Hepatocyte (in vitro differentiated cells): Measurements from ENCODE around the gene PRLH.

Experiments used
- CTCF ChIP-seq: fragments of 200-600 bp; sonication (generic); IDR thresholded peaks from 2 replicates; pipeline ENCODE4 v1.5.1; 2016; ENCODE audit warnings: antibody characterized with exemption, mild to moderate bottlenecking; ENCODE audit not compliant: poor library complexity
- EZH2 ChIP-seq: fragments of 200-600 bp; sonication (generic); IDR thresholded peaks from 2 replicates; pipeline ENCODE4 v1.6.1; 2016; ENCODE audit warnings: antibody characterized with exemption, mild to moderate bottlenecking, borderline replicate concordance
- EZH2phosphoT487 ChIP-seq: fragments of 200-600 bp; sonication (generic); IDR thresholded peaks from one replicate; pipeline ENCODE4 v1.6.1; 2018; ENCODE audit warnings: antibody characterized with exemption, mild to moderate bottlenecking, low read depth, moderate library complexity; ENCODE audit not compliant: unreplicated experiment, severe bottlenecking

- no peak for TF ChIP-seq EZH2phosphoT487
- TF ChIP-seq EZH2: no peak
- TF ChIP-seq CTCF: no peak
Observed at GRCh38 chr2:237536617-237537016, 29.8 kb upstream of the PRLH start.
